Activated CD8-positive, alpha-beta T cell treated with anti-CD3 and anti-CD28 coated beads, Interleukin-2, amount 10 ng/mL, durations not matched to agents 7 days and 5 days (primary cell): ENCODE data around the gene TAGLN2. TPM values are rescaled to one million over a fixed set of nuclear protein-coding genes. Genes with fewer than 3 reads are reported as not detected.
A peak's percentile ranks its signal among the peaks of the same experiment; 100 is the strongest.

Experiments used
- ATAC-seq: fragments of 150-1000 bp; cut with Tn5 transposase; one replicate; pipeline ENCODE4 v1.10.0; 2021; ENCODE audit warnings: moderate library complexity
- CTCF ChIA-PET: fragments of 350-600 bp; sonication (Branson Sonifier 250); formaldehyde crosslinking; loops from one replicate; lab custom pipeline; 2021; ENCODE audit warnings: antibody characterized with exemption; lab: Charles Lee
- POLR2A ChIA-PET: fragments of 350-600 bp; sonication (Branson Sonifier 250); formaldehyde crosslinking; loops from one replicate; lab custom pipeline; 2021; ENCODE audit warnings: antibody characterized with exemption; lab: Charles Lee
- DNase-seq: peaks from one replicate; pipeline ENCODE4 v3.0.0-alpha.2; 2020
- H3K27ac Mint-ChIP-seq: one replicate; pipeline ENCODE4 v1.8.0; 2021; ENCODE audit warnings: mild to moderate bottlenecking, mixed read lengths
- H3K27me3 Mint-ChIP-seq: one replicate; pipeline ENCODE4 v1.8.0; 2021; ENCODE audit warnings: low read depth, mixed read lengths
- H3K36me3 Mint-ChIP-seq: one replicate; pipeline ENCODE4 v1.8.0; 2021; ENCODE audit warnings: low read depth, mixed read lengths
- H3K4me1 Mint-ChIP-seq: one replicate; pipeline ENCODE4 v1.8.0; 2021; ENCODE audit warnings: low read depth, mixed read lengths
- H3K4me3 Mint-ChIP-seq: one replicate; pipeline ENCODE4 v1.8.0; 2021; ENCODE audit warnings: mild to moderate bottlenecking, mixed read lengths
- H3K9me3 Mint-ChIP-seq: one replicate; pipeline ENCODE4 v1.8.0; 2022; ENCODE audit warnings: mixed read lengths; ENCODE audit not compliant: insufficient read depth
- total RNA-seq, 2 experiments: library from RNA; stranded (reverse); gene quantifications; one replicate each; pipeline ENCODE4 v1.2.3, GENCODE V29; 2021

TAGLN2 gene
- total RNA-seq, 2 experiments from 2014 or later: 476 to 510 TPM

GRCh38 chr1:159918352-159919200, 6.7 kb downstream of the TAGLN2 start:
- DNase-seq (no peak), ATAC-seq (no peak)
- Mint-ChIP-seq H3K9me3 (no peaks in the 10 kb centered on the region), H3K27ac (peak overlapping the region; percentile 9), H3K4me1 (peaks cover 79% of the 10 kb centered on the region), H3K4me3 (no peak overlapping the region), H3K27me3 (no peaks in the 10 kb centered on the region), H3K36me3 (peaks cover 83% of the 10 kb centered on the region)
- CTCF ChIA-PET: interaction anchor here (1.3 kb wide), 1 partner anchor 26 kb away, joined by 3 read pairs; no protein-coding TSS in a partner anchor
- POLR2A ChIA-PET: interaction anchor here (1.7 kb wide), 1 partner anchor 11 kb away, joined by 4 read pairs; no protein-coding TSS in a partner anchor

DNA sequence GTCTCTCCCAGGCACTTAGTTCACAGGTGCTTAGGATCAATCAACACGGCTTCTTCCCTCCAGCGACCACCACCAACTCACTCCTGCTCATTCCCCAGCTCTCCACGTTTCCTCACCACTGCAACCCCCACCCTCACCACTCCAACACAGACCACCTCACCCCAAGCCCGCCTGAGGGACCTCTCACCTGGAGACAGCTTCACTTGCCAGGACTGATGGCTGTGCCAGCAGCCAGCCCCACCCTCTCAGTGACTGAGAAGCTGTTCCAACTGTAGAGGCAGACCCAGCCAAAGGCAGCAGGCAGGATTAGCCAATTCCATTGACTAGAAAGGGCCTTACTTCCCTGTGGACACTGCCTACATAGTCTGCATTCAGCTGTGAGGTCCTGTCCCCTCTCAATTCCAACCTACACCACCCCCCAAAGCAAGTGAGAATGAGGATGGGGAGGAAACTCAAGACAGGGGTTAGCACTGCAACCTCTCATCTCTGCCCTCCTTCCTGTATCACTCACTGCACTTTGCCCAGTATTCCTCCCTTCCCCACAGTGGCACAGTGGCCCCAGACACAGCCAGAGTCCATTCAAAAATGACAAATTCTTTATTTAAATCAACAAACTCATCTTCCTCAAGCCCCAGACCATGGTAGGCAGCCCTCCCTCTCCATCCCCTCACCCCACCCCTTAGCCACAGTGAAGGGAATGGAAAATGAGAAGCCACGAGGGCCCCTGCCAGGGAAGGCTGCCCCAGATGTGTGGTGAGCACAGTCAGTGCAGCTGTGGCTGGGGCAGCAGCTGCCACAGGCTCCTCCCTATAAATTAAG, 7.6 kb downstream of the TAGLN2 start:
- CTCF ChIA-PET: interaction anchor here (1.2 to 1.3 kb wide), 2 partner anchors 25 to 90 kb away, joined by 3 read pairs; no protein-coding TSS in a partner anchor
- ATAC-seq: peak; percentile 14

DNA sequence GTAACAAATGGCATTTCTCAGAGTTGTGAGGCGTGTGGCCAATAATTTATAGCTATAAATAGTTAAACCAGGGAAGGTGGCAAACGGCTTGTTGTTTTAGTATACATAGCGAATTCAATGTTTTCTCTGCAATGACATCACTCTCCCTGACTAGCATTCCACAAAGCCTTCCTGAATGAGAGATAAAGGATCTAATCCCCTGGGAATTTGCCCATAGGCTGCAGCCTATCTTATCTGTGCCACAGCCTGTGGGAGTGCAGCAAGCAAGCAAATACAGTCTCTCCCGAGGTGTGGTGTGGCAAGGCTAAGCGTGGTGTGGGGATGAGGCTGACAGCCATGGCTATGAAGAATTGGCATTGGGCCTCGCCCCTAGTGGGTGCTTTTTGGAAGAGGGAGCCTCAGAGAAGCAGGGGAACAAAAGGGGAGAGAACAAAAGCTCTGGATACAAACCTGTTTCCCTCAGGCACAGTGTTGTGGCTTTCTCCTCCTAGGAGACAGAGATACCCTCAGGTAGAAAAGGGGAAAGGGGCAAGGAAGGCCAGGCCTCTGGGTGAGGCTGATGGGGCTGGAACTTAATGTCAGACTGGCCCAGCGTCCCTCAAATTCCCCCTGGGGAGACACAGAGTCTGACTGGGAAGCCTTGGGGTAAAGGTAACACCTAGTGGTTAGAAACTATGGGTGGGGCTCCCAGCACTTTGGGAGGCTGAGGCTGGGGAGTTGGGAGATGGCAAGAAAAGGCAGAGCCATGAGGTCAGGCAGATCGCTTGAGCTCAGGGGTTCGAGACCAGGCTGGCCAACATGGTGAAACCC, 8.9 kb downstream of the TAGLN2 start:
- H3K4me1 Mint-ChIP-seq: peaks cover 81% of the 10 kb centered on the region
- H3K9me3 Mint-ChIP-seq: no peaks in the 10 kb centered on the region
- CTCF ChIA-PET: interaction anchor here (1.0 to 1.4 kb wide), 2 partner anchors 91 to 118 kb away, joined by 3 to 6 read pairs; no protein-coding TSS in a partner anchor
- POLR2A ChIA-PET: interaction anchor here (1.0 to 1.5 kb wide), 2 partner anchors 8 to 23 kb away, joined by 3 to 12 read pairs; partner anchors contain the start of gene TAGLN2
- H3K27me3 Mint-ChIP-seq: no peaks in the 10 kb centered on the region
- no peak for DNase-seq
- peak overlapping the region; percentile 37 for H3K27ac Mint-ChIP-seq
- ATAC-seq: no peak
- peaks cover 70% of the 10 kb centered on the region for H3K36me3 Mint-ChIP-seq
- no peak overlapping the region for H3K4me3 Mint-ChIP-seq

More for the DNA sequence above, 7.6 kb downstream of the TAGLN2 start:
- DNase-seq: no peak
- H3K27ac Mint-ChIP-seq: peak overlapping the region; percentile 20
- H3K27me3 Mint-ChIP-seq: no peaks in the 10 kb centered on the region
- peaks cover 81% of the 10 kb centered on the region for H3K36me3 Mint-ChIP-seq
- no peak overlapping the region for H3K4me3 Mint-ChIP-seq
- H3K4me1 Mint-ChIP-seq: peaks cover 81% of the 10 kb centered on the region
- H3K9me3 Mint-ChIP-seq: no peaks in the 10 kb centered on the region
- POLR2A ChIA-PET: no interaction called here

DNA sequence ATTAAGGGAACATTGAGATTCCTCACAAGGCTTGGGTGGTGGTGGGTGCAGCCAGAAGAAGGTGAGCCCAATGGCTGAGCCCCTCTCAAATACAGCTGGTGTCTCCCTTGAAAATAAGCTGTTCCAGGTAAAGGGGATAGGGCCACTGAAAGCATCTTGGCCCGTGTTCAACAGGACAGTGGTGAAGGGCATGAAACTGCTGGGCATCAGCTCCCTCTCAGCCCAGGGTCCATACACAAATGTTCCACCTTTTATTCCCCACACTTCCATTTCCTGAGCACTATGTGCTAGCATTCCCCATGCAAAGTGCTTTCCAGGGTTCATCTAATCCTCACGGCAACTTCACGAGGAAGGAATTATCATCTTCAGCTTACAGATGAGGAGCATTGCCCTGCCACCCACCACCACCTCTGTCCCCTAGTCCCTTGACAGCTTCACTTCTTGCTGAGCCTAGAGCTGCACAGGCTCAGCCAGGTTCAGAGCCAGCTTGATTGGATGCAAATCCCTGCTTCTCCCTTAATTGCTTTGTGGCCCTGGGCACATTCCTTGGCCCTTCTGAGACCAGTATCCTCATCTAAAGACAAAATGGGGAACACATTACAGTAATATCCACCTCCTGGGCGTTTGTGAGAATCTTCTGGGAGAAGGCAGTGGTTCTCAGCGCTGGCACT, 9.6 kb downstream of the TAGLN2 start:
- ChIA-PET POLR2A (interaction anchor here (0.9 to 1.5 kb wide), 3 partner anchors 9 to 22 kb away, joined by 3 to 12 read pairs (median 3); partner anchors contain the start of gene TAGLN2), CTCF (interaction anchor here (1.0 to 1.4 kb wide), 2 partner anchors 92 to 117 kb away, joined by 3 to 6 read pairs; no protein-coding TSS in a partner anchor)
- Mint-ChIP-seq H3K4me1 (peaks cover 81% of the 10 kb centered on the region), H3K27ac (peak overlapping the region; percentile 21), H3K27me3 (no peaks in the 10 kb centered on the region), H3K4me3 (no peak overlapping the region), H3K36me3 (peaks cover 62% of the 10 kb centered on the region), H3K9me3 (no peaks in the 10 kb centered on the region)
- DNase-seq: no peak
- ATAC-seq: no peak

DNA sequence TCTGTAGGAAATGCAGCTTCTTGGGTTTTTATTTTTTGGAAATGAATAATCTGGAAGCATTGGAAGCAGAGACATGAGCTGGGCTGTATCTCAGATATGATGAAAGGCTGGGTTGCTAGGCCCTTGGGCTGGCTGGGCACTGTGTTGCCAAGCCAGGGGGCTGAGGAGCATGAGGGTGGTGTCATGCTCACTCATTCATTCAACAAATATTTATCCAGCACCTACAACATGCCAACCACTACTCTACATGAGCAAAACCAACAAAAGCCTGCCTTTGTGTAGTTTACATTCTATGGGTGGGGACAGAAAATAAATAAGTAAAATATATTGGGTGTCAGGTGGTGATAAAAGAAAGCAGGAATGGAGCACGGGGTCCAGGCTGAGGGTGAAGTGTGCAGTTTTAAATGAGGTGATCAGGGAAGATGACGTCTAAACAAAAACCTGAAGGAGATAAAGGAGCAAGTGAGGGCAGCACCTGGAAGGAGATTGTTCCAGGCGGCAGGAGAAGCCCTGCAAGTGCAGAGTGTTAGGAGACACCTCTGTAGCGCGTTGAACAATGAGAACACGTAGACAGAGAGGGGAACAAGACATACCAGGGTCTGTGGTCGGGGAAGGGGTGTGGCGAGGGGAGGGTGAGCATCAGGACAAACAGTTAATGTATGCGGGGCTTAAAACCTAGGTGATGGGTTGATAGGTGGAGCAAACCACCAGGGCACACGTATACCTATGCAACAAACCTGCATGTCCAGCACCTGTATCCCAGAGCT, 10.9 kb downstream of the TAGLN2 start:
- H3K27me3 Mint-ChIP-seq: no peaks in the 10 kb centered on the region
- H3K36me3 Mint-ChIP-seq: peaks cover 52% of the 10 kb centered on the region
- peaks cover 81% of the 10 kb centered on the region for H3K4me1 Mint-ChIP-seq
- peak overlapping the region; percentile 56 for H3K27ac Mint-ChIP-seq
- ChIA-PET CTCF (interaction anchor here (0.6 kb wide), 1 partner anchor 32 kb away, joined by 3 read pairs; no protein-coding TSS in a partner anchor), POLR2A (interaction anchor here (0.8 kb wide), 1 partner anchor 8 kb away, joined by 4 read pairs; no protein-coding TSS in a partner anchor)
- H3K9me3 Mint-ChIP-seq: no peaks in the 10 kb centered on the region
- no peak overlapping the region for H3K4me3 Mint-ChIP-seq
- ATAC-seq: no peak
- no peak for DNase-seq

GRCh38 chr1:159913451-159914192, 11.7 kb downstream of the TAGLN2 start:
- H3K4me1 Mint-ChIP-seq: peaks cover 78% of the 10 kb centered on the region
- DNase-seq (no peak), ATAC-seq (no peak)
- H3K27me3 Mint-ChIP-seq: no peaks in the 10 kb centered on the region
- H3K9me3 Mint-ChIP-seq: no peaks in the 10 kb centered on the region
- peak overlapping the region; percentile 56 for H3K27ac Mint-ChIP-seq
- H3K4me3 Mint-ChIP-seq: no peak overlapping the region
- POLR2A ChIA-PET: interaction anchor here (0.7 to 0.8 kb wide), 2 partner anchors 9 to 10 kb away, joined by 3 to 4 read pairs; no protein-coding TSS in a partner anchor
- H3K36me3 Mint-ChIP-seq: peaks cover 44% of the 10 kb centered on the region
- CTCF ChIA-PET: no interaction called here

DNA sequence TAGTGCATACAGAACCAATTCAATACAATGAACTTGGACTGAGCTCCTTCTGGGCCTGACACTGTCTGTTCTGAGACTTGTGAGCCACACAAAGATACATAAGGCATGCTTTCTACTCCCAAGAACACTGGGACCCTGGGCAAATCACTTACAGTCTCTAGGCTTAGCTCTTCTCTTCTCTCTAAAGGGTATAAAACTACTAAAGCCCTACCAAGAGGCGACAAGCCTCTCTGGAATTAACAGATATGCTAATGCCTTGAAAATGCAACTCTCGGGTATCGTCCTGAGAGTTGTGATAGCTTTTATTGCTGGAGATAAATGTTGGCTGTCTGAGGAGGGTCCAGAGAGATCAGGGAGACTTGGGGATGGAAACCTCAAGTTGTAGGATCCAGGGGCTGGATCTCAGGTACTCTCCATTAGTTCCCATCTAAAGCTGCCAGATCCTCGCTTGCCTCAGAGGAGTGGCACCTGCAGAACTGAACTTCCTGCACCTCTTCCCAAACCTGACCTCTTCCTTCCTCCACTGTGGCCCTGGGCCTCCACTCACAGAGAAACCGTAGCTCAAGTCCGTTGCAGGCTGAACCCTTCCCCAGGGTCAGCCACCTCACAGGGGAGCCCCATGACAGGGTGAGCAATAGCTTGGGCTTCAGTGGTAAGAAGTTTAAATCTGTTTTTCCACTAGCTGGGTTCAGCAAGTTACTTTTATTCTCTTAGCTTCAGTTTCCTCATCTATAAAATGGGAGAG, 13.8 kb downstream of the TAGLN2 start:
- H3K9me3 Mint-ChIP-seq: no peaks in the 10 kb centered on the region
- peak overlapping the region; percentile 63 for H3K4me3 Mint-ChIP-seq
- CTCF ChIA-PET: interaction anchor here (0.6 to 1.0 kb wide), 3 partner anchors 34 to 167 kb away, joined by 3 read pairs; no protein-coding TSS in a partner anchor
- H3K36me3 Mint-ChIP-seq: peaks cover 27% of the 10 kb centered on the region
- peak; percentile 32 for DNase-seq
- H3K27ac Mint-ChIP-seq: peak overlapping the region; percentile 97
- no peaks in the 10 kb centered on the region for H3K27me3 Mint-ChIP-seq
- peak; percentile 10 for ATAC-seq
- H3K4me1 Mint-ChIP-seq: peaks cover 74% of the 10 kb centered on the region
- POLR2A ChIA-PET: interaction anchor here (1.1 kb wide), 1 partner anchor 69 kb away, joined by 3 read pairs; no protein-coding TSS in a partner anchor

- ATAC-seq: no peak
- H3K27me3 Mint-ChIP-seq: no peaks in the 10 kb centered on the region
- H3K36me3 Mint-ChIP-seq: peaks cover 5% of the 10 kb centered on the region
- DNase-seq: no peak
- peaks cover 53% of the 10 kb centered on the region for H3K4me1 Mint-ChIP-seq
- no peaks in the 10 kb centered on the region for H3K9me3 Mint-ChIP-seq
- CTCF ChIA-PET: interaction anchor here (1.0 to 1.8 kb wide), 2 partner anchors 16 to 127 kb away, joined by 3 to 9 read pairs; no protein-coding TSS in a partner anchor
- POLR2A ChIA-PET: interaction anchor here (1.4 to 2.1 kb wide), 3 partner anchors 11 to 17 kb away, joined by 4 to 10 read pairs (median 6); partner anchors contain the start of gene TAGLN2
- no peak overlapping the region for H3K4me3 Mint-ChIP-seq
- no peak overlapping the region for H3K27ac Mint-ChIP-seq
These were observed 17.0 kb downstream of the TAGLN2 start for GRCh38 chr1:159908031-159908940.
